GM21619 (cell line): ENCODE results near the gene C3orf20.
"Not testable (repeated sequence)": the region's sequence is repeated elsewhere in the genome, so short reads cannot be mapped to it uniquely, and the experiment has no call there.

Experiments used
- ATAC-seq: cut with Tn5 transposase; IDR thresholded peaks from one replicate; pipeline ENCODE4 v1.9.1; 2021; ENCODE audit not compliant: unreplicated experiment

C3orf20 gene

DNA sequence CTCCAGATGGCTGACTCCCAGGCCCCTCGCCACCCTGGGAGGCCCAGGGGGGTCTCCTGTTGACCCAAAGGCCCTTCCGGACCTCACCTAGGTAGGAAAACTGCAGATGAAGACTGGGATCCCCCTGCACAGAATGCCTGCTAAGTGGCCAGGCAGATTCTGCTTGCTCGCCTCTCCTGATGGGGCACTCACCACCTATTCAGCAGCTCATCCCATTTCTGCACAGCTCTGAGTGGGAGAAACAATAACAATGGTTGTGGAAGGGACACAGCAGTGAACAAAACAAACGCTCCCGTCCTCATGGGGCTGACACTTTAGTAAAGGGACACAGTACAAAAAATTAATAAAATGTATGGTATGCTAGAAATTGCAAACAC, 118.9 kb downstream of the C3orf20 start:
- no peak for ATAC-seq

- no peak for ATAC-seq
Measured at GRCh38 chr3:14794435-14794834, 119.5 kb downstream of the C3orf20 start.

- ATAC-seq = no peak
Measured at GRCh38 chr3:14795996-14796395, 121.1 kb downstream of the C3orf20 start.

DNA sequence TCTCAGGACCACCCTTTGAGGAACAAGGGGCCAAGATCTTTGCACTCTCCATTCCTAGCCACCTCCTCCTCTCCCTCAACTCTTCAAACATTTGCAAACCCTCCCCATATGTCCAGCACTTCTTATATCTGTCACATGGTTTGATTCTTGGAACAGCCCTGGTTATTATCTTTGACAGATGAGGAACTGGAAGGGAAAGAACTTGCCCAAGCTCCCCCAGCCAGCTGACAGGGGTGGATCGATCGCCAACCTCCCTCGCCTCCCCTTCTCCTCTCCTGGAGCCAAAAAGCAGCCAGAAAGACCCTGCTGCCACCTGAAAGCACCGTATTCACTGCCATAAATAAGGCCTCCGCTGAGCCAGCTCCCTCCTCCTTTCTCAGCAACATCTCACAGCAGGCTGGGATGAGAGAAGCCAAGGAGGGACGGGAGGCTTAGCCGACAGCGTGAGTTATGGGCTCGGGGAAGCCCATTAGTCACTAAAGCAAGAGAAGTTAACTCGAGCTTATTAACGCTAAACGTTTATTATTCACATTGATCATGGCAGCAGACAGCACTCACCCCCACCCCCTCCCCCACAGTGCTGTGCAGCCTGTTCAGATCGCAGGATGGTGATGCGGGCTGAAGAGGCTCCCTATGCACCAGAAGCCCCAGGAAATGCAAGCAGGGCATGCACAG, 121.6 kb downstream of the C3orf20 start:
- ATAC-seq = no peak

DNA sequence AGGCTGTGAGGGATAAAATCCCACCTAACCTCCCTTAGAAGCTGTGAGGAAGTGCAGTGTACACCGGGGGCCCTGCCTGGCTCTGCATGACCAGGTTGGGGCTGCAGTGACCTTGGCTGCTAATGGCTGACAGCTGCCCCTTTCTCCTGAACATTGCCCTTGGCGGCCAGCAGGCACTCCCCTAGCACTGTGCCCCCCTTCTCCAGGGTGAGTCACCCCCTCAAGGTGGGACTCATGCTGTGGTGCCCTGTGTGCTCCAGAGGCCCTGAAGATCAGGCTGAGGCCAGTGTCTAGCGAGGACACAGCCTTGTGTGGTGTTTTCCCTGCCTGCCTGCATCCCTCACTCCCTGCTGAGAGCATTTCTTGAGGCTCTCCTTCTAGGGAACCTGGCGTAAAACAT, 122.8 kb downstream of the C3orf20 start:
- no peak for ATAC-seq

- ATAC-seq = no peak
Measured at GRCh38 chr3:14798231-14798630, 123.3 kb downstream of the C3orf20 start.

GRCh38 chr3:14799146-14799545, 124.2 kb downstream of the C3orf20 start:
- no peak for ATAC-seq

- no peak for ATAC-seq
Measured at GRCh38 chr3:14801031-14801430, 126.1 kb downstream of the C3orf20 start.

DNA sequence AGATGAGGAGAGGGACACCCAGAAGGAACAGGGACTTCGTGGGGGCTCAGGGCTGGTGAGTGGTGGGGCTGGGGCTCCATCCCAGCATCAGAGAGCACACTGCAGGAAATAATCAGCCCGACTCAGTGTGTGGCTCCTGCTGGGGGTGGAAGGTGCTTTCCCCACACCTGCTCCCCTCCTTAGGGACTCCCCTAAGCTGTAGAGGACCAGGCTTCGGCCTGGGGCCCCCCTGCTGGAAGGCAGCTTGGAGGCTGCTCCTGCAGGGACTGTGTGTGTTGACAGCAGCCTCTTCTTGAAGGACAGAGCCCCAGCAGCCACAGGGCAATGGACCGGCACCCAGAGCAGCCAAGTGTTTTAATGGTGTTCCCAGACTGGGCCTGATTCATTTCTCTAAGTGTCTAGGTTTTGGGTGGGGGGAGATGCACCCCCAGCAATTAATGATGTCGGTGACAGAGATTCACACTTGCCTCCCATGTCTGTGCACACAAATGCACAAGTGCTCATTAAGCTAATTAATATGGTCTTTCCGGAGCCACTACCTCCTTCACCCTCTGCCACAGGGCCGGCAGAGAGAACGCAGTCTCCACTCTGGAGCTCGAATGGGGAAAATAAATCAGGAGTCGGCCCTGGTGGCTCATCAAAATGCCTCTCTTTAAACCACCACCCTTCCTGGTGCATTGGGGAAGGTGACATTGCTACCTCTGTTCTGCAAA, 126.9 kb downstream of the C3orf20 start:
- no peak for ATAC-seq

GRCh38 chr3:14802381-14802731, 127.4 kb downstream of the C3orf20 start:
- ATAC-seq = no peak

DNA sequence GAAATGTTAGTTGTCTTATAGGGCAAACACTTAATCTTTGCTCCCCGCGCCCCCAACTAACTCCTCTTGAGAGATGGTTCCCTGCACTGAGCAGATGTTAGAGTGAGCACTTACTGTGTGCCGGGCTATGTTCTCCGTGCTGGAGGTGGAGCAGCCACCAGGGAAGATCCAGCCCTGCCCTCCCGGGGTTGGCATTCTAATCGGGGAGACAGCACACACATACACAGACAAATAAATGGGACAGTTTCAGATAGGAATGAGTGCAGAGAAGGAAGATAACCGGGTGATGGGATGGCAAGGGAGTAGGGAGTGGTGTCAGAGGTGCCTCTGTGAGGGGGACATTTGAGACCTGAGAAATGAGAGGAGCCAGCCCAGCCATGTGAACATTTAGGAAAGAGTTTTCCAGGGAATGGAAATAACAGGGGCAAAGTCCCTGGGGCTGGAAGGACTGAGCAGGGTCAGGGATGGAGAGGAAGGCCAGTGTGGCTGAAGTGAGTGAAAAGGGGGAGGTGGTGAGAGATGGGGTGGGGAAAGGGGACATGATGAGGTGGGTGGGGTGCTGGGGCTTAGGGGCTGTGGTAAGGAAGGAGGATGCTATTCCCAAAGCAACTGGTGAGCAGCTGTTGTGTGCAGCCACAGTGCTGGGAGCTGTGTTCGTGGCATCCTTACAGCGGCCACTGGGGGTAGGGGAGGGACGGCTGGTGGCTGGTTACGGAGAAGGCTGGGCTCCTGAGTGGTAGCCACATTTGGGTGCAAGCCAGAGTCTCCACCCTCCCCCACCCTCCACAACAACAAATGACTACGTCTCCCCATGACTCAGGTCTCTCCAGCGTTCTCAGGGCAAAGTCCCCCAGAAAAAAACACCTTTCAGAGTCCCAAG, 128.4 kb downstream of the C3orf20 start:
- ATAC-seq = no peak

GRCh38 chr3:14803981-14804834, 129.3 kb downstream of the C3orf20 start:
- no peak for ATAC-seq

DNA sequence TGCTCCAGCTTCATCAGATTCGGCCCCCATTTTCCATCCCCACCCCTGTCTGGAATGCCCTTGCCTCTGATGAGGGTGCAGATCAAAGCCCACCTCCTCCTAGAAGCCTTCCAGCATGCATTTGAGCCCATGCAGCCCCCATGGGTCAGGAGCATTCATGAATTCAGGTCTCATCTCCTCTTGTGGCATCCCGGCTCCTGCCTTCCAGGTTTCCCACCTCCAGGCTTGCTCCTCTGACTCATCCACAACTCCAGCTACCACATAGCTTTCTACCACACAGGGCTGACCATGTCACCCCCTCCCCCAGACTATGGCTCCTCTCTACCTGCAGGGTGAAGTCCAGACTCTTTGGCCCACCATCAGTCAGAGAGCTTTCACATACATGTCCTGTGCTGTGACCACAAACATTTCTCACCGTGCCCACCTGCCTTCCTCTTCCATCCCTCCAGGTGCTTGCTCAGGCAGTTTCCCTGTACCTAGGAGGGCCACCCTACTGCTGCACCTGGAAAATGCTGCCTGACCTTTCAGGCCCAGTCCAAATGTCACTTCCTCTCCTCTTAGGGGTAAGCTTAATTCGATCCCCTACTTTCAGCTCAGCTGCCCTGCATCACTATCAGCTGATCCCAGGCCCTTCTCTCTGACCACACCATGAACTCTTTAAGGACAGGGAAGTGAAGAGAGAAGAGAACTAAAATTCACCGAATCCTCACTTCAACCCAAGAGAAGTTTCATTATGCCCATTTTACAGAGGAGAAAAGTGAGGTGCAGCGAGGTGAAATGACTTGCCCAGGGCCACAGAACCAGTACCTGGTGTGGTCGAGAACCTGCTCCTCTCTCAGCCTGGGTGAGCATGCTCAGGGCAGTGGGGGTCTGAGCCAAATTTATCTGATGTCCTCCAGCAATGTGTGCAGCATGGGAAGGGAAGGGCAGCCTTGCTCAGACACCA, 130.2 kb downstream of the C3orf20 start:
- no peak for ATAC-seq

DNA sequence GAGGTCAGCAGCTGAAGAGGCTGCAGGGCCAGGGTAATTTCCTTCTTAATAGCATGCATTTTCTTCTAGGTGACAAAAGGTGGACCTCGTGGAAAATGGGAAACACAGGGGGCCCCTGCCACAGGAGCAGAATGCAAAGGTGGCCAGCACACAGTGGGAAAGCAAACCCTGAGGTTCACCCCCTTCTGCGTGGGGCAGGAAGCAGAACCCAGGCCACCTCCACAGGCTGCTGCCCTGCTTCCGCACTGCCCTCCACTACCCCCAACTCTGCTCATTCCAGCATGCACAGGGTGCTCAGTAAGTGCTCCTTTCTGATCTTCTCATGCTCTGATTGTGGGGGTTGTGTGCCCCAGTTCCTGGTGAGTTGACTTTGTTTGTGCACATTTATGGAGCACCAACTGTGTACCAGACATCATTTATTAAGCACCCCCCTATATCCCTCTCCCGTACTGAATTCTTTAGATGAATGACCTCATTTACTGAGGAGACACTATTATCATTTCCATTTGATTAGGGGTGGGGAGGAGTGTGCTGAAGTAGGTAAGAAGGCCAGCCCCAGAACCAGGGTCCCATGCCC, 131.1 kb downstream of the C3orf20 start:
- no peak for ATAC-seq

- no peak for ATAC-seq
Measured at GRCh38 chr3:14806641-14807263, 131.8 kb downstream of the C3orf20 start.

DNA sequence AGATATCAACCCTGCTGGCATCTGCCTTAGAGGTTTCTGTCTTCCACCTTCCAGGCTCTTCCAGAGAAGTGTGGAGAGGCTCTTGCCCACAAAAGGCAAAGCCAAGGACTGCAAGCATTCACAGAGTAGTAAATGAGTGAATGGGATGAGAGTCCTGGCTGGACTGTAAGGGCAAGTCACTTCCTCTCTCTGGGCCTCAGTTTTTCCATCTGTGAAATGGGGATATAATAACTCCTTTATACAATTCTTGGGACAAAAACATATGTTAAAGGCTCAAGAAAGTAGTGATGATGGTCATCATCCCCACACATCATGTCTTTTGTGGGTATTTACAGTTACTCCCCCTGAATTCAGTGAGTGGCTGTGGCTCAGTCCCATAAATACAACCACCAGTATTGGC, 133.1 kb downstream of the C3orf20 start:
- no peak for ATAC-seq

DNA sequence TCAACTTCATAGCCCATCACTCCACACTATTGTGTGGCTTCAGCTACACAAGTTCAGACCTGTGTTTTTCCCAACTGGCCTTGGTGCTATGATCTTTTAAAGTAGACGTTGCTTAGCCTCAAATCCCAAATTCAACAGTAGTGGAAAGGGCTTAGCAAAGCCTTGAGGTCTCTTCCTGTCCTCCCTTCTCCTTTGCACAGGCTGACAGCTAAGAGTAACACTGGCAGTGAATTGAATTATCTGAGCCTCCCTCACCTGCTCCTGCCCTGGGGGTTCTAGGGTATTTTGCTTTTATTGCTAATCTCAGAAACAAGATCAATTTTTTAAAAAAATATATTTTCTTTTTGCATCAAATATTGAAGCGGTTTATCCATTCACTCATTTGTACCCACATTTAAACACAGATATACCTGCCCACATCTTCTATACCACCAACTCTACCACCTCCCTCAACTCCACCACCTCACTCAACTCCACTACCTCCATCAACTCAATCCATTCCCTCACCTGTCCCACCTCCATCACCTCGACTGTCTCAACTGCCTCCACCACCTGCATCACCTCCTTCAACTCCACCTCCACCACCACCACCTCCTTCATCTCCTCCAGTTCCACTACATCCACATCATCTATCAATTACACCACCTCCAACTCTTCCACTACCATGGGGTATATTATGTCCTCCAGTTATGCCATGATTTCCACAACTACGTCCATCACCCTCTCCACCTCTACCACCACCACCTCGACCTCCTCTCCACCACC, 133.7 kb downstream of the C3orf20 start:
- ATAC-seq = no peak

GRCh38 chr3:14809611-14810010, 134.7 kb downstream of the C3orf20 start:
- ATAC-seq = not testable (repeated sequence)
